ENCODE results near the gene MYMK.

GRCh38 chr9:133478851-133479711 is 45.7 kb downstream of the MYMK start, which contains the start of gene SLC2A6:
- TF ChIP-seq CTCF (IDR thresholded peaks at IDR 0.05) (no peak), POLR2A (IDR thresholded peaks at IDR 0.05) (peak in 1 of 2 donors; percentile 28)

Data from uterus (tissue), 2 donors.